ENCODE results near the gene TSR1.

Gene TSR1

DNA sequence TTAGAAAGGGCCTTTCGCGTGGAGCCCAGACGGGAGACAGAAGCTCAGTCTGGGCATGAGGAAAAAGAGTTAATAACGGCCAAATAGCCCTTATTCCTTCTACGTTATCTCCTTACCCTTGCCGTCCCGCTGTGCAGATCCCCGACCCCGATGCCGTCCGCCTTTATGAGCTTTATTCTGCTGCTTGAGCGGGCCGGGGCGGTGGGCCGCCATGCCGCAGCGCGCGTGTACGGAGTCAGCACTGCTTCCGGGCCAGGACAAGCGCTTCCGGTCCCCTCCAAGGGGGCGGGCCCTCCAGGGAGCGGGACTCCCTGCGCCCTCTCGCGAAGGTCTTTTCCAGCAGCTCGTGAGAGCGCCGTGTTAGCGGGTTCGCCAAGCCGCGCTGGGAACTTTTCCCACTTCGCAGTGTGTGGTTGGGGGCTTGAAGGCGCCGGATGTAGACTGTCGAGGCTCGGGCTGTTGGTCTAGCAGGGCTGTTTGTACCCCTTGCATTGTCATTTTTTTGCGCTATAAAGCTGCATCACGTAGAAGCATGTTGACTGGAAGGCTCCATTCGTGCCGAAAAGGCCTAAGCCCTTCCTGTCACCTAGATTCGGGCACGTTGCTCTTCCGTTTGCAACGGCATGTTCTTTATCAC is at the start of gene TSR1:
Gene TSR1 (minus strand): TSS at position 243 of the 637 bp plus-strand sequence. CDS start 30 bp downstream, at position 213.
- DNase-seq (ENCODE audit: low spot score), result peak; percentile 99

DNA sequence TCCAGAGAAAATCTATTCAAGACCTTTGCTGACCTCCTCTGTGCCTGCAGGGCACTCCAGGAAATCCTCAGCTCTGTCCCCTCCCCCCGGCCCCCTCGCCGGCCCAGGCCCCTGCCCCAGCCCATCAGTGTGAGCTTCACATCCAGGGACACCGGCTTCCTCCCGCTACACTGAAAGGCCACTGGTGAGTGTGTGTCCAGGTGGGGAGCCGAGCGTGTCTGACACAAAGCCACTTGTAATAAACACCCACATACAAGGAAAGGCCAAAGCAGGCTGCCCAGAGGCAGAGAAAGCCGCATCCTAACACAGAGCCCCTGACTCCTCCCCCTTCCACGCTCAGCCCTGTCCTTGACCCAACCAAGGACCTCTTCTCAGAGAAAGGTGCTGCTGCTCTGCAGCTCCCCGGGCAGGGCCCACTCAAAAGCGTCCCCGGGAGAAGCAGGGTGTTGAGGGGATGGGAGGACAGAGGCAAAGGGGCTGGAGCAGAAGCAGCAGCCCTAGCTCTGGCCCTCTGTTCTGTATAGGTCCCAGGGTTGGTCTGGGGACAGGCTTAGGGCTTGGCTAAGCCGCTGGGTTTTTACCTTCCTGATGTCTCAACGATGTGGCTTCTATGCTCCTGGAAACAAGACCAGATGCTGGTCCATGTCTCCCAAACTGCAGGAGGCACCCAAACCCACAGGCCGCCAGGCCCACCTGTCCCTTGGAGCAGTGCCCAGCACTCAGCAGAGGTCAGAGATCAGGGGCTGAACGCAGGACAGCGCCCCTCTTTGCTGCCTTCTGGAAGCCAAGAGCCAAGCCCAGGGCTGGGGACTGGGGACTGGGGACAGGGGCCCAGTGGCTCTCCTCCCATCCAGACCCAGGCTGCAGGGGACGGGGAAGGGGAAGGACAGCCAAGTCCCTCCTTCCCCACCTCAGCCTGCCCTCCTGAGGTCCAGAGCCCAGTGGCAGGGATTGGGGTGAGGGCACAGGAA is 49.3 kb upstream of the TSR1 start:
- DNase-seq (ENCODE audit: low spot score), result no peak

DNA sequence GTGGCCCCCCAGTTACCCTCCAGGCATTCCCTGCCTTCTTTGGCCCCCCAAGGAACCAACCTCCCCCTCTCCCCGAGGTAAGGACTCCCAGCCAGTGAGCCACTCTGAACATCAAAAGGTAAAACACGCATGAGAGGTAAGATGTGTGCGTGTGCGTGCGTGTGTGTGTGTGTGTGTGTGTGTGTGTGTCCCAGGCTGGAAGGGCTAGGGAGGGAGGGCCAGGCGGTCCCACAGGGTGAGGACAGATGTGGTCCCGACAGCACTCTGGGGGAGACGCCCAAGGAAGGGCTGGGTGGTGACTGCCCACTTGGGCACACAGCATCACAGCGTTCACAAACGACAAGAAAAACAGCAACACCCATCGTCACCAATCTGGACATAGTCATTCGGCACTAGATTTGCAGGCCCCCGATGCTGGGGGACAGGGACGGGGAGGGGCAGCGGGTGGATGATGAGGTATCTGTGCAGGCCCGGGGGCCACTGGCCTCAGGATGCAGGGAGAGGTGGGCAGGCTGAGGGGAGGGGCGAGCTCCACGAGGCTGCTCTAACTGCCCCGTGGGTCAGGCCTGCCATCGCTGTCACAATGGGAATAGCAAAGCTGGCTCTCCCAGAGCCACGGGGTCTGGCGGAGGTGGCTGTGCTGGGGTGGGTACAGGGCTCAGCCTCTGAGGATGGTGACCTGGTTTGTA is 48.3 kb upstream of the TSR1 start:
- no peak for DNase-seq (ENCODE audit: low spot score)

DNA sequence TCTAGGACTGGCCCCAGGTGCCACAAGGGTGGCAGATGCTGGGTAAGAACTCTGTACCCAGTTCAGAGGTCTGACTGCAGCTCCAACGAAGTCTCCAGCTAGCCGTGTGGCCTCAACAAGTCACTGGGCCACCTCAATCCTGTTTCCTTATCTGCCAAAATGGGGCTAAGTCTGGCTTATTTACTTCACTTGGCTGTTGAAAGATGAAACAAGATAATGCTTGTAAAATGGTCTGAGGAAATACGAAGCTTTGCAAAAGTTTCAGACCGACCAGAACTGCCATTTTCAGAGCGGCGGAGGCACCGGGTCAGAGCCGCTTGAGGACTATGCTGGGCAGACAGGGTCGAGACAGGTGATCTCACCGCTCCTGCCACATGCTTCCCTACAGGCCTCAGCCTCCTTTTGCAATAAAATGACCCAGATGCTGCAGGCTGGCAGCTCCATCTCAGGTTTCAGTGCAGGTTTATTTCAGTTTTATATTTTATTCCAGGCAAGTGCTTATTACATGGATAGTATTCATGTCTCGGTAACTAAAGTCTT is 47.4 kb upstream of the TSR1 start:
- no peak for DNase-seq (ENCODE audit: low spot score)

DNA sequence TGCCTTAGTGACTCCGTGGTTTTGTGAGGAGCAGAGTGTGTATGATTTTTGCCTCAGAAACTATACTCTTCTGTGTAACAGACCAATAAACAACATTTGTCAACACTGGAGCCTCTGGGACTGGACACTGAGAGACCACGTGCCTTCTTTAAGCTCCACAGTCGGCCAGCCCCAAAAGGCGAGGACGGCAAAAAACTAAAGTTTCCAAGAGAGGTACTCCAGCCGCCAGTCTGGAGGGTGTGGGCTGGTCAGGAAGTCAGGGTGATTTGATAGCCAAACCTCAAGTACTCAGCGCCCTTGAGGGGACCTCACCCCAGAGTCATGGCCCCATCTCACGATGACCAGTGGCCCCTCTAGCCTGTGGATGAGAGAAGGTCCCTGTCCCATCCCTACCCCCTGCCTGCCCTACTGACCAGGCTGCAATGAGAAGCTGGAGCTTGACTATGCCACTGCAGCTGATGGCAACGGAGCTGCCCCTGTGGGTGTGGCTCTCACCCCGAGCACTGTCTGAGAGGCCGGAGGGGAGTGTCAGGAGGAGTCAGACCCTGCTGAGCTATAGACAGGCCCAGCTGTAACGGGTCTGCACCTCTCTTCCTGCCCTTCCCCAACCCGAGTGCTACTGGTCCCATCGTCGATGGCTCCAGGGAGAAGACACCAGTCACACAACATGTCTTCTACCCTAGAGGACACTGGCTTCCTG is 44.8 kb upstream of the TSR1 start:
- no peak for DNase-seq (ENCODE audit: low spot score)

DNA sequence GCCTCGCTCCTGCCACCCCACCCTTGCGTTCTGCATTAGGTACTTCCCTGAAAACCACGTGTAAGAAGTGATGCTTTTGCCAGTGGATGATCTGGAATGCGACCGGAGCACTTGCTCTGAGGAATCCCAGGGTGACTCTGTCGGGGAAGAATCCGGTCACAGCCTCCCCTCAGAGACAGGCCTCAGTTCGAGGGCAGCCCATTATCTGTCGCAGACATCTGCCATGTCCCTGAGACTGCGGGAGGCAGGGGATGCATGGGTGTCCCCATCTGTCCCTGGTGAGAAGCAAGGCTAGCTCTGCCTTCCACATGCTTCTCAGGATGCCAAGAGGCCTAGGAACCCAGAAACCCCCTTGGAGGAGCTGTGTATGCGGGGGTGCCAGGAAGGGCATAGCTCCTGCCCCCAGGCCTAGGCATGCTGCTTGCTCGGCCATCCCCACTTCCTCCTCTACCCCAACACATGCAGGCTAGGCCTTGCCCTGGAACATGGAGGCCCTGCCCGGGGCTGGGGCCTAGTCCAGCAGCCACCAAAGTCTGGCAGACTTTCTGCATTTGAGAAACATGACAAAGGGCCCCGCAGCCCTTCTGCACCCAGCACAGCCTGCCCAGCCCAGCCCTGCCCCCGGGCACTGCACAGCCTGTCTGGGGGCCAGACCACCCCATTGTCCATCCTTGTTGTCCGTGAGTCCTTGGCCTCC is 44.1 kb upstream of the TSR1 start:
- DNase-seq (ENCODE audit: low spot score), result peak; percentile 36

DNA sequence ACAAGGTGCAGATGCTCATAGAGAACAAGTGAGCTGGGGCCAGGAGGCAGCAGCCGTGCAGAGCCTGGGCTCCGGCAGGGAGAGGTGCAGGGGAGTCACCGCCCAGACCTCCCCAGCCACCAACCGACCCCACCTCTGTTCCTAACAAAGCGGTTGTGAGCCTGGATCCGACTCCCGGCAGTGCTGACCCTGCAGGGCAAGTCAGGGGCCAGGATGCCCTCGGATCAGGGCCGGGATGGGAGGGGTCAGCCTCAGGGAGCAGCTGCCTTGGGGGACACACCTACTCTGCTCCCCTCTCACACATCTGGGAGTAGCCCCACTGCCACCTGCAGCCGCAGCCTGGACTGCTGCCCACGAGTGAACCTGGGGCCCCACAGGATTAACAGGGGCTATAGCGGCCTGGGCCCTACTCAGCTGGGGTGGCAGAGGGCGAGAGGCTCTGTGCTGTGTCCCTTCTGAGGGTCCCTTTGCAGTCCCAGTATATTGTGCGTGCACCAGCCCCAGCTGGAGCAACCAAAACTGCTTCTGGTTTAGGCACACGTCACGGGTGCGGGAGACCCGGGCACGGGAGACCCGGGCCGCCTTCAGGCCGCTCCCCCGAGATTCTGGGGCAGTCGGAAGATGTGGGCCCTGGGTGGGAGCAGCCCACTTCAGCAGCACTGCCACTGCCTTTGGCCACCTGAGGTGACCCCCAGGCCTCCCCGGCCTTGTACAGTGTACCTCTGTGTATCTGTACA is 43.4 kb upstream of the TSR1 start:
- DNase-seq (ENCODE audit: low spot score), result no peak

DNA sequence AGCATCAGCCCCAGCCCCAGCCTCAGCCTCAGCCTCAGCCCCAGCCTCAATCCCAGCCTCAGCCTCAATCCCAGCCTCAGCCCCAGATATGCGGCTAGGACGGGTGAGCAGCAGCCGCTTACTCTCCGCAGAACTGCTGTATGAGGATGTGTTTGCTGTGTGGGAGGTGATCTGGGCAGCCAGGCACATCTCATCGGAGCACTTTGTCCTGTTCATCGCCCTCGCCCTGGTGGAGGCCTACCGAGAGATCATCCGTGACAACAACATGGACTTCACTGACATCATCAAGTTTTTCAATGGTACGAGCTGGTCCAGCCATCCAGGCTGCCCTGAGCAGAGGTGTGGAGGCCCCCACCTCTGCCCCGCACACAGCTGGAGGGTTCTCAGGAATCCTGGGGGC is 42.6 kb upstream of the TSR1 start:
- no peak for DNase-seq (ENCODE audit: low spot score)

DNA sequence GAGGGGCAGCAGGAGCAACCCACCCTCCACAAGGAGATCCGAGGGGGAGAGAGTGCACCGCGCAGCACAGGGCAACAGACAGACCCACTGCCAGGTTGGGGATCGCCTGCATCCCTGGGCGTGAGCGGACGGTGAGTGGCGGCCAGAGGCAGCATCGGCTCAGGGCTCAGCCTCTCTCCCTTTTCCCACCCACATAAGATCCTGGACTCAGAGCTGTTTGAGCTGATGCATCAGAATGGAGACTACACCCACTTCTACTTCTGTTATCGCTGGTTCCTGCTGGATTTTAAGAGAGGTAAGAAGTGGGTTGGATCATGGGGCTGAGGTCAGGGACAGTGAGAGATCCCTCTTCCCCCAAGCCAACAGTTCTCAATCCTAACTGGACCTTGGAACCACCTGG is 41.4 kb upstream of the TSR1 start:
- no peak for DNase-seq (ENCODE audit: low spot score)

DNA sequence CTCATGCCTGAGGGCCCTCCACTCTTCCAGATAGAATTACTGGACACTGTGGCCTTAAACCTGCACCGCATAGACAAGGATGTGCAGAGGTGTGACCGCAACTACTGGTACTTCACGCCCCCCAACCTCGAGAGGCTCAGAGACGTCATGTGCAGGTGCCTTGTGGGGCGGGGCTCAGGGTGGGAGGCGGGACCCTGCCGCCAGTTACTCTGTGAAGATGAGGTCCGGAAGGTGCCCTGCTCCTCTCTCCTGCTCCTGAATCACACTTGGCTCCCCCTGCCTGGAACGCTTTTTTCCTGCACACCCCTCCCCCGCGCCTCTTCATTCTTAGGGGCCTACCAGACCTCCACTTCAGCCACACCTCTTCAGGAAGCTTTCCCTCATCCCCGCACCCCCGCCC is 39.9 kb upstream of the TSR1 start:
- no peak for DNase-seq (ENCODE audit: low spot score)

DNA sequence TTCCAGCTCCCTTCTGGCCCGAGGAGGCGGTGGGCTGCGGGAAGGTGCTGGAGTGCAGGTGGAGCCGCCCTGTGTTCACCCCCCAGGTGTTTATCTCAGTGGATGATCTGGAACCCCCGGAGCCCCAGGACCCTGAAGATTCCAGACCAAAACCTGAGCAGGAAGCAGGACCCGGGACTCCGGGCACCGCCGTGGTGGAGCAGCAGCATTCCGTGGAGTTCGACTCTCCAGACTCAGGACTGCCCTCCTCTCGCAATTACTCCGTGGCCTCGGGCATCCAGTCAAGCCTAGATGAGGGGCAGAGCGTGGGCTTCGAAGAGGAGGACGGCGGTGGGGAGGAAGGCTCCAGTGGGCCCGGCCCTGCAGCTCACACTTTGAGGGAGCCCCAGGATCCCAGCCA is 39.1 kb upstream of the TSR1 start:
- DNase-seq (ENCODE audit: low spot score), result no peak

DNA sequence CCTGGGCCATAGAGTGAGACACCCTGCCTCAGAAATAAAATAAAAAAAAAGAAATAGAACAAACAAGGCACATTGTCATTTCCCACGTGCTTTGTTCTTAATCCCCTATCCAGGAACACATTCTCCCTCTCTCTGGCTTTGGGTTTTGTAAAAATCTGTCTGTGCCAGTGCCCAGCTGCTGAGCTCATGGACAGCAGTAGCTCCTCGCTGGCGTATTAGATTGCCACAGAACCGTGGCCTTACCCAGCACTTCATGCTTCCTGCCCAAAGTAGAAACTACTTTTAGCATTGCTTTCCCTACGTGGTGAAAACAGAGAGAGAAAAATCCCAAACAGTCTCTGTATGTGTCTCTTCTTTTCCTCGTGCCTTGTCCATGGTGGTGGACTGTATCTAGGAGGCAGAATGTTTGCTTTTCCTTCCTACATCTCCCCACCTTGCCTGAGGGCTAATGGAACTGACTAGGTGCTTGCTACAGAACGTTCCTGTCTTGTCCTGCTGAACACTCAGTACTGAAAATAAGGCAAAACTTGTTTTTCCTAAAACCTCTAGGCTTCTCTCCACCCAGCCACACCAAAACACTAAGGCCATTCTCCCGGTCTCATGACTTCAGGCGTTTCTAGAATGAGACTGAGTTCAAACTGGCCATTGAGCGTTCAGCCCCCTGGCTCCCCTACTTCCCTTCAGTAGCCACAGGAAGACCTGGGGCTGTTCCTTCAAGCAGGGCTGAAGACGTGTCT is 38.5 kb upstream of the TSR1 start:
- DNase-seq (ENCODE audit: low spot score), result no peak

DNA sequence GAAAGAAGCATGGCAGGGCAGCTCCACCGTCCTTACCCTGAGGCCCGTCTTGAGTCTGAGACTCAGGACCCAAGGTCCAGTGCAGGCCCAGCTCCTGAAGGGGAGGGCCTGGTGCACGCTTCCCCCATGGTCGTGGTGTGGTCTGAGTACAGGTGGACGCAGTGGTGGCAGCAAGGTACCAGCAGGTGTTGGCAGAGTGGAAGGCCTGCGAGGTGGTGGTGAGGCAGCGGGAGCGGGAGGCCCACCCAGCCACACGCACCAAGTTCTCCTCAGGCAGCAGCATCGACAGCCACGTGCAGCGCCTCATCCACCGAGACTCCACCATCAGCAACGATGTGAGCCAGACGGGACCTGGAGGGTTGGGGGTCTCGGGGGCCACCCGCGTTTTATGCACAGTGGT is 36.9 kb upstream of the TSR1 start:
- no peak for DNase-seq (ENCODE audit: low spot score)

DNA sequence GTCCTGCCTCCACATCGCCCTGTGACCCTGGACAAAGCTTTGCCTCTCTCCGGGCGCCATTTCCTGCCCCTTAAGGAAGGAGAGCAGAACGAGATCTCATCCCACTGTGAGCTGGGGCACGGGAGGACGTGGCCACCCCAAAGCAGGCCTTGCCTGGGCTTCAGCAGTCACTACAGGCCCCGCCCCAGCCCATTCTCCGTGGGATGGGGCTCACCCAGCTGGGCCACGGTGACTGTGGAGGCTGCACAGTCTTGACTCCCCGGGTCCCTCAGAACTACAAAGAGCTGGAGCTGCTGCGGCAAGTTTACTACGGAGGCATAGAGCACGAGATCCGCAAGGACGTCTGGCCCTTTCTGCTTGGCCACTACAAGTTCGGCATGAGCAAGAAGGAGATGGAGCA is 36.4 kb upstream of the TSR1 start:
- DNase-seq (ENCODE audit: low spot score), result no peak

DNA sequence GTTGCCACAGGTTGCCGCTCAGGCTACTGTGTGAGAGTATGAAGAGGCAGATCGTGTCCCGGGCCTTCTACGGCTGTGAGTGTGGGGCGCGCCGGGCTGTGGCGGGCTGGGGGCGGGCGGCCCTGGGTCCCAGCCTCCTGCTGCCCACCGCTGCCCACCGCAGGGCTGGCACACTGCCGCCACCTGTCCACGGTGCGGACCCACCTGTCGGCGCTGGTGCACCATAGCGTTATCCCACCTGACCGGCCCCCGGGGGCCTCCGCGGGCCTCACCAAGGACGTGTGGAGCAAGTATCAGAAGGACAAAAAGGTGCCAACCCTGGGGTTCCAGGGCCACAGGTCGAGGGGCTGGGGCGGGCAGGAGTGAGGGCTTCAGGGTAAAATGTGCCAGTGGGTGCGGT is 35.9 kb upstream of the TSR1 start:
- DNase-seq (ENCODE audit: low spot score), result no peak

DNA sequence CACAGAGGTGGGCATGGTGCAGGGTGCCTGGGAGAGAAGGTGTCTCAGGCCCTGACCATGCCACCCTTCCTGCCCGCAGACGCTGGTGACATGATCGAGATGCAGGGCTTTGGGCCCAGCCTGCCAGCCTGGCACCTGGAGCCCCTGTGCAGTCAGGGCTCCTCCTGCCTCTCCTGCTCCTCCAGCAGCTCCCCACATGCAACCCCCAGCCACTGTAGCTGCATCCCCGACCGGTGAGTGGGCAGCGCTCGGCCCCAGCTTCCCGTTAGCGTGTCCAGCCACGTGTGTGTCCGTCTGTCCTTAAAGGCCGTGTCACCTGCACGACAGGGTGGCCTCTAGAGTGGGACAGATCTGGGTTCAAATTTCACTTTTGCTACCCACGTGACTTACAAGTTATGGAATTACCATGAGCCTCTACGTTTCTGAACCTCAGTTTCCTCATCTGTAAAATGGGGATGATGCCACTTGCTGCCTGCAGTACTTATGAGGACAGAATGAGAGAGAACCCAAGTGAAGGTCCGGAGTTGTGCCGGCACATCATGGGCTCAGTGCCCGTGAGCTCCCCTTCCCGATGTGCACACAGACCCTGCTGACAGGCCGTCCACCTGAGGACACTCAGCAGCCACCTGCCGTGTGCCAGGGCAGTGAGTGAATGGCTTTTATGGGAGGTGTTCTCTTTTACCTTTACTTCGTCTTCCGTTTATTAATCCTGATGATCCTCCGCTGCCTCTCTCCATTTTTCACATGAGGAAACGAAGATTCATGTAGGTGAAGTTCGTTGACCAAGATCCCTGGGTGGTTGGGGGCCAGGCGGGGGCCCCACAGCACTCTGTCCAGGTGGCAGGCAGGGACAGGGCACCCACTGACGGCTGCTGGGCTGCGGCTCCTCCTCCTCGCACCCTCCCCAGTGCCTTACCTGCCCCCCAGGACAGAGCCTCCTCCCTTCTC is 35.2 kb upstream of the TSR1 start:
- DNase-seq (ENCODE audit: low spot score), result no peak

DNA sequence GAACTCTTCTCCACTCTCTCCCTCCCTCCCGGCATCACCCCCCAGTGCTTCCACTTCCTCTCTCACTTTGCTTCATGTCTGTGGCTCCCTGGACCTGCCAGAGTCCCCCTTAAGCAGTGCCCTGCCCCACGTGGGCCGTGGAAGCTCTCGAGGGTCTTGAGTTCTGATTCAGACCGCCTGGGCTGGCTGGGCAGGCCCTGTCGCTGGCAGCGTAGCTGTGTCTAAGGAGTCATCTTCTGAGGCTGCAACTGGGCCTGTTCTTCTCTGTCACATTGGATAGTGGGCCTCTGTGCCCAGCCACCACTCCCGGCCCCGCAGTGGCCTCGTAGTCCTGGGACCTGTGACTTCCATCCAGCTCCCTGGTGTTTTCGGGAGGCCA is 33.9 kb upstream of the TSR1 start:
- no peak for DNase-seq (ENCODE audit: low spot score)

DNA sequence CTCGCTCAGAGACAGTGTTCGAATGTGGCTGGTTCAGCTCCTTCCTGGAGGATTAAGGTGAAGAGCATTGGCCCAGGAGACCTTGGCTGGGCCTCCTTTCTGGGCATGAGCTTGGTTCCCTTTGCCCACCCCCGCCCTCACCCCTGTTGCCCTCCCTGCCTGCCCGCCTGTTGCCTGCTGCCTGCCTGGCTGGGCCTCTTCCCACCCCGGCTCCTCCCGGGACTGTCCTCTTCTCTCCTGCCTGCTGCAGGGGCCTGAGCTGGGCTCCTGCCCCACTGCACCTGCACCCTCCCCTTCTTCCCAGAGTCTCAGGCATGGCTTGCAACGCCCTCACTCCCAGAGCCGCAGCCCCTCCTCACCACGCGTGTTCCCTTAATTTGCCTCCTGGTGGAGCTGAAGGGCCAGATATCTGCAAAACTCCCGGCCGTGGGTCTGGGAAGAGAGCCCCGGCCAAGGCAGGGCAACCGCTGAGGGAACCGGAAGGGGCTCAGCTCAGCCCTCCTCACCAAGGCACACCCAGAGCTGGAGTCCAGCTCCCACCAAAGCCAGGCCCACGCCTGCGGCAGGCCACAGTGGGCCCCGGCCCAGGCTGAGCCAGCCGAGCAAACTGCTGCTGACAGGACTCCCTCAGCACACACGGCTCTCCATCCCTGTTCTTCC is 33.4 kb upstream of the TSR1 start:
- DNase-seq (ENCODE audit: low spot score), result no peak
